HG02885 (cell line): Measurements from ENCODE around the gene KRT26.

Source experiments
- ATAC-seq: cut with Tn5 transposase; IDR thresholded peaks from one replicate; pipeline ENCODE4 v1.9.1; 2021; ENCODE audit warnings: mild to moderate bottlenecking; ENCODE audit not compliant: unreplicated experiment, poor library complexity

KRT26 gene

DNA sequence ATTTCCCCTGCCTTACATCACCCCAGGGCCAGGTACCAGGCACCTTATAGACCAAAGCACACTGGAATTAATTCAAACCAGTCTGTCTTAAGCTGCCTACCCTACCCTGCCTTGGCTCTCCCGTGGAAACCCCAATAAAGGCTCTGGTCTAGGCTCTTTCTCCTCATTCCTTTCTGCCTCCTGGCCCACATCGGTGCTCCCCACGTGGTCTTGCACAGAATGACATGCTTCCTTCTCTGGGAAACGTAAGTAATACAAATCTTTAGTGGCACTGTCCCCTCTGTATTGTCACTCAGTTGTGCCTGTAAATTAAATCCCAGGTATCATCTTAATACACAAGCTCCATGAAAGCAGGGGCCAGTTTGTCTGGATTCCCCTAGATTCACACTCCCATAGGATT, 33.4 kb downstream of the KRT26 start:
- no peak for ATAC-seq

DNA sequence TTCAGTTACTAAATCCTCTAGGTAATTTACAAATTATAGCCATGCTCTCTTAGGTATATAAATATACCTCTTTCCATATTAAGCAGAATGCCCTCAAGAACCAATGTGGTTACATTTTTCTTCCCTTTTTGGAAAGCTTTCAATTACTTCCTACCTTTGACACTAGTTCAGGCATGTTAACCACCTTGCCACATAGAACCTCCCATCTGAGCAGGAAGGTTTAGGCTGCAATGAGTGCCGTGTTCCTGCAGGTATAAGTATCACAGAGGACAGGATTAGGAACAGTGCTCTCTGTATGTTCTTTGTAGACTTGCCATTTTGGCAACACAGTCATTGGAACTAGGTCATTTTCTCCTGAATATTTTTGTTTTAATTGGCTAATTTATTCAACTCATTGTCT, 37.0 kb downstream of the KRT26 start:
- ATAC-seq, result no peak

DNA sequence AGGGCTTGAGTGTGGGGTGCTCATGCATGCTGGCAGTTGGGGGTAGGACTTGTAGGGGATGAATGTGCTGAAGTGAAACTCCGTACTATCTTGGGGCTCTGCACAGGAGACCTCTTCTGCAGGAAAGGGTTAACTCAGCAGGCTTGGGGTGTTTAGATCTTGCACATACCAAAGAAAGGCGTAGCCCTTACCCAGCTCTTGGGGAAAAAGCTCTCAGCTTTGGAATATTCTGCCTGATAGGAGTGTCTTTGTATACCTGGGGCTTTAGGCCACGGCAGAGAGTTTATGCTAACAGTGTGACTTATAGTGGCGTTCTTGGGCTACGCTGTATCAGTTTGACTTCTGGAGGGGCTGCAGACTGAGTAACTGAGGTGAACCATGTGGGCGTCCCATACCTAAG, 38.0 kb downstream of the KRT26 start:
- no peak for ATAC-seq

DNA sequence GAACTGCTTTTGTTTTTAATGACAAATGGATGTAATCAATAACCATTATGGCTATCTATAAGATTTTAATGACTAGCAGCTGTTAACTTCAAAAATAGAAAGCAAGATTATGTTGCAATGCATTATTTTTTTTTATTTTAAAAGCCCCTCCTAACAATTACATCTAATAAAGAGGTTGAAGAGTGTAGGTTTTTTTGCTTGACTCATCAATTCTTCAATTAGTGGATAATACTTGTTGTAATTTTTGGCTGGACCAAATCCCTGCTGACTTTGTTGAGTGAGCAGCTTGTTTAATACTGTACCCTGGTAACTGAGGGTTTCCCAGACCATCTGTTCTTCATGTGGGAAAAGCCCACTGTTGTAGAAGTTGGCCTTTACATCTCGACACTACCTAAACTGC, 41.0 kb downstream of the KRT26 start:
- ATAC-seq, result no peak

DNA sequence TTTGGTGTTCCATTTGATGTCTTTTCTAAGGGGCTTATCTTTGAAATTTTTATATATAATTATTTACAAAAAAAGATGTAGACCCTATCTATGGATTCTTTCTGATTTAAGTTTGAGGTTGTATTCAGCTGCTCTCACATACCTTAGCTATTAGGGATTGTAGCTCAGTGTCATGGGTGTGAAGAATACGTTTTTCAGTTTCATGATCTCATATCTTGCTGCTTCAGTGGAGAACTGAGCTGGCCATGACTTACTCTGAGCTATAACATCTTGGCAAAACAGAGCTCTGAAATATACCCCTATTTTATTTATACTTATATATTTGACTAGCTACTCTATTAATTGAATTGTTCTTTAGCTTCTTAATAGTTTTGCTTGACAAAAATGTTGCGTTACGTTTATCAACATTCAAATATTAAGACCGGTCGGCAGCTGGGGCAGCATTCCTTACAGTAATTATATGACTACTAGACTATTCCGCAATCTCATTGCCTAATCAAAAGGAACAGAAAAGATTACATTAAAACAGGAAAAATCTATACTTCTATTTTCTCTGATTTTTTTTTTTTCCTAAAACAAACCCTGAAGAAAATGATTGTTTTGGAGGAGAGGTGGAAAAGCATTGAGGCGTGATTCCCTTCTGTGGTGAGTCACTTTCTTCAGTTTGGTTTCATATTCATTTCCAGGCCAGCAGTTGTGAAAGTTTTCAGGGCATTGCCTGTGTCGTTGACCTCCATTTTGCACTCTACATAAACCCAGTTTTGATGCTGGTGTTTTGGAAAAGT, 44.4 kb downstream of the KRT26 start:
- ATAC-seq, result no peak

DNA sequence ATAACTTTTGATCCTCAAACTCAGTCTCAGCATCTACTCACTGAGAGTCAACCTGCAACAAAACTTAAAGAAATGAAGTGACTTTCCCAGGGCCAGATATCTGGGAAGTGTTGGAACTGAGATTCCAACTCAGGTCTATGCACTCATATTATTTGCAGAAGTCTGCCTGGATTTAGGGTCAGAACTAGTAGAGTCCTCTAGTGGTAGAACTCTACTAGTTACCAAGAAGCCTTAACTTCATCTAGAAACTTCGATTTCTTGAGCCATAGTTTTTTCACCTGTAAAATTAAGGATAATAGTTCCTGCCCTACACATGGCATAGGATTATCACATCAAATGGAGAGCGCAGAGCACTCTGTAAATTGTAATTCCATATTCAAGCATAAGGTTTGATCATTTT, 45.1 kb downstream of the KRT26 start:
- no peak for ATAC-seq

DNA sequence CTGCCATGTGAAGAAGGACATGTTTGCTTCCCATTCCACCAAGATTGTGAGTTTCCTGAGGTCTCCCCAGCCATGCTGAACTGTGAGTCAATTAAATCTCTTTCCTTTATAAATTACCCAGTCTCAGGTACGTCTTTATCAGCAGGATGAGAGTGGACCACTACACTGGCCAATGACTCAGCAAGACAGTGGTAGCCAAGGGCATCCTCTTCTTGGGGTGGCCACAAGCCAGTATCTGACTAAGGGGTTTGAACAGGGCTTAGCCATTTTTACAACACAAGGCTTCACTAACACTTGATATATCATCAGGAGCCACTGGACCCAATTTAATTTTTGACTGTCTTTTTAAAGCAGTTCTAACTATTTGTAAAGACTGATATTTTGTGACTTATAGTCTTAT, 47.3 kb downstream of the KRT26 start:
- no peak for ATAC-seq

DNA sequence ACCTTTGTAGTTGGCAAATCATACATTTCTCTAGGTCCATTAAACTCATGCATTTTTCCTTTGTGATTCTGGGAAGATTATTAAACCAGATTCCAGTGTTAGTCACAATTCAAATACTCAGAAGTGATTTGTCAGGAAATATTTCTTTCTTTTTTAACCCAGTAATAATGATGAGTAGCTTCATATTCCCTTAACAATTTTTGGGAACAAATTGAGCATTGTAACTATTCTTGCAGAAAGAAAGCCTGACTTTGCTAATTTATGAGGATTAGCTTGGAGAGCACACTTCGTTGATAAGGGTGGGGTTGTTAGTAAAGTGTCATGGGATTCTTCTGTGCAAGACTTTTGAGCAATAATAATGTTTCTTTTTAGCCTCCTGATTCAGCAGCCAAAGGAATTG, 49.8 kb downstream of the KRT26 start:
- no peak for ATAC-seq

DNA sequence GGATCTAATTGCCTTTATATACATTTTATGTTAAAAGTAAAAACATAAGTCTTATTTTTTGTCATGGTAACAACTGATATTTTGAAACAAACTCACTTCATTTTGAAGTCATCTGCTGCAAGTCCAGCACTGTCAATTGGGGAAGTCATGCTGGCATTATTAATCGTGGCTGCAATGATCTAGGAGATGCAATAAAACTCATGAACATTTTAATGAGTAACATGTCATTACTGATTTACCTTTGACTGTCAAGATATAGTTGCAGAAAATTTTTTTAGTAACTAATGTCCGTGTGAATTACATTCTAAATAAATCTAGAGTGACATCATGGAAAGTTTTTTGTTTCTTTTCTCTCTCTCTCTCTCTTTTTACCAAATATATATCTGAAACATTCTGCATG, 51.1 kb downstream of the KRT26 start:
- no peak for ATAC-seq

DNA sequence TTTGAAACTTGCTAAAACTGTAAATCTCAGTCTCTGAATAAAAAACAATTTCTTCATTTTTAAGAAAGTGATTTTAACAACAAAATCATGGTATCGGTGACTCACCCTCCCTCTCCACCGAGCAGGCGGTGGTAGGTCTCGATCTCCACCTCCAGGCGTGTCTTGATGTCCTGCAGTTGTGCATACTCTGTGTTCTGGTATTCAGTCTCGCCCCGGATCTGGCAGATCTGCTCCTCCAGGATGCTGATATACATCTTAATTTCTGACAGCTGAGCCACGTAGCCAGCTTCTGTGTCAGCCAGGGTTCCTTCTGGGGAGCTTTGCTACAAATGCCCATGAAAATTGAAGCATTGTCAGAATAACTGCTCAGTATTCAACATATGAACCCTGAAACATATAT, 53.1 kb downstream of the KRT26 start:
- no peak for ATAC-seq

DNA sequence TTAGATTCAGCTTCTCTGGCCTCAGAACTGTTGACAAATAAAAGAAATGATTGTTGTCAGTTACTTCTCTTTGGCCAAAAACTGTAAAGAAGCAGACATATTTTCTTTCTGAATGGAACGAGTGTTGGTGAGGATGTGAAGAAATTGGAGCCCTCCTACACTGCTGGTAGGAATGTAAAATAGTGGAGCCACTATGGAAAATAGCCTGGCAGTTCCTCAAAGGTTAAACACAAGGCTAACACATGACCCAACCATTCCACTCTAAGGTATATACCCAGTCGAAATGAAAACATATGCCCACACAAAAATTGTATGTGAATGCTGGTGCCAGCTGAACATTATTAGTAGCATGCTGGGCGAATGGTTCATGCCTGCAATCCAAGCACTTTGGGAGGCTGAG, 54.2 kb downstream of the KRT26 start:
- ATAC-seq, result no peak
